ENCODE measurements around the gene ANKRD55. TPM values are rescaled to one million over a fixed set of nuclear protein-coding genes. Genes with fewer than 3 reads are reported as not detected.

ANKRD55 gene
- total RNA-seq, 6 donors from 2014 or later, result 0.23 to 1.7 (median 0.98) TPM; not detected in 1

GRCh38 chr5:56144211-56144610, 88.9 kb downstream of the ANKRD55 start:
- Histone ChIP-seq H3K36me3 (no peaks in the 10 kb centered on the region), H3K9me3 (no peaks in the 10 kb centered on the region), H3K27ac (no peak overlapping the region), H3K4me3 (no peak overlapping the region), H3K4me1 (peaks cover 3 to 10% (median 5%) of the 10 kb centered on the region in 4 donors), H3K27me3 (no peaks in the 10 kb centered on the region)
- TF ChIP-seq POLR2AphosphoS5 (IDR thresholded peaks at IDR 0.05) (no peak), POLR2A (IDR thresholded peaks at IDR 0.05) (no peak), EP300 (IDR thresholded peaks at IDR 0.05) (no peak), CTCF (IDR thresholded peaks at IDR 0.05) (no peak)
- ATAC-seq (ENCODE audit: low FRiP score in 2 of 2) (no peak), DNase-seq (no peak)
- WGBS, 2 donors, result 78 to 100% methylated on average over 1 of the region's 1 CpG

DNA sequence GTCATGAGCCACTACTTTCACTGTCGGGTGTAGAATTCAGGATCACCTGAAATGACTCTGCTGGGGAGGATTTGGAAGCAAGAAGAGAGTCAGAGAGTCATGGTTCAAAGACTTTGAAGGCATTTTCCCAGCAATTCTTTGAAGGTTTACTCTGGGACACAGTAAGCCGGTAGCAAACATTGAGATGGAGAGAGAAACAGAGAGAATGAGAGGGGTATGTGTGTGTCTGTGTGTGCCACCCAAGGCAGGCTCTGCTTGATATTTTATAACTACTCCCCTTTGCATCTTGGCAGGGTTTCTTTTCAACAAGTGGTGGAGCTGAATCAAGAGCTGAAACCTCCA, 89.8 kb downstream of the ANKRD55 start:
- H3K36me3 ChIP-seq, result no peaks in the 10 kb centered on the region
- H3K4me3 ChIP-seq, result no peak overlapping the region
- WGBS, 2 donors, result 96 to 98% methylated on average over 2 of the region's 2 CpGs
- TF ChIP-seq POLR2AphosphoS5 (IDR thresholded peaks at IDR 0.05) (no peak), POLR2A (IDR thresholded peaks at IDR 0.05) (no peak), EP300 (IDR thresholded peaks at IDR 0.05) (no peak), CTCF (IDR thresholded peaks at IDR 0.05) (no peak)
- H3K27me3 ChIP-seq, result no peaks in the 10 kb centered on the region
- H3K9me3 ChIP-seq, result no peaks in the 10 kb centered on the region
- no peak overlapping the region for H3K27ac ChIP-seq
- no peak for ATAC-seq (ENCODE audit: low FRiP score in 2 of 2)
- DNase-seq, result no peak
- peaks cover 3 to 9% (median 5%) of the 10 kb centered on the region in 4 donors for H3K4me1 ChIP-seq

- Histone ChIP-seq H3K36me3 (no peaks in the 10 kb centered on the region), H3K27ac (no peak overlapping the region), H3K4me3 (no peak overlapping the region), H3K9me3 (no peaks in the 10 kb centered on the region), H3K27me3 (no peaks in the 10 kb centered on the region), H3K4me1 (peaks cover 0 to 4% (median 3%) of the 10 kb centered on the region in 4 donors)
- TF ChIP-seq EP300 (IDR thresholded peaks at IDR 0.05), result no peak
- no peak for TF ChIP-seq CTCF (IDR thresholded peaks at IDR 0.05)
- TF ChIP-seq POLR2A (IDR thresholded peaks at IDR 0.05), result no peak
- TF ChIP-seq POLR2AphosphoS5 (IDR thresholded peaks at IDR 0.05), result no peak
- ATAC-seq (ENCODE audit: low FRiP score in 2 of 2), result peak in 1 of 2 donors; percentile 49
- WGBS, 2 donors, result 84 to 88% methylated on average over 4 to 5 of the region's 5 CpGs
- DNase-seq, result peak in 1 of 2 donors; percentile 22
Observed at GRCh38 chr5:56142614-56143372, 90.3 kb downstream of the ANKRD55 start.

GRCh38 chr5:56142233-56142613, 90.9 kb downstream of the ANKRD55 start:
- ATAC-seq (ENCODE audit: low FRiP score in 2 of 2), result no peak
- Histone ChIP-seq H3K9me3 (no peaks in the 10 kb centered on the region), H3K4me3 (no peak overlapping the region), H3K27ac (no peak overlapping the region), H3K36me3 (no peaks in the 10 kb centered on the region), H3K4me1 (peaks cover 0 to 2% (median 1%) of the 10 kb centered on the region in 4 donors), H3K27me3 (no peaks in the 10 kb centered on the region)
- no peak for TF ChIP-seq POLR2AphosphoS5 (IDR thresholded peaks at IDR 0.05)
- TF ChIP-seq CTCF (IDR thresholded peaks at IDR 0.05), result no peak
- TF ChIP-seq EP300 (IDR thresholded peaks at IDR 0.05), result no peak
- no peak for TF ChIP-seq POLR2A (IDR thresholded peaks at IDR 0.05)
- WGBS, 2 donors, result 91 to 98% methylated on average over 6 of the region's 6 CpGs
- DNase-seq, result no peak

DNA sequence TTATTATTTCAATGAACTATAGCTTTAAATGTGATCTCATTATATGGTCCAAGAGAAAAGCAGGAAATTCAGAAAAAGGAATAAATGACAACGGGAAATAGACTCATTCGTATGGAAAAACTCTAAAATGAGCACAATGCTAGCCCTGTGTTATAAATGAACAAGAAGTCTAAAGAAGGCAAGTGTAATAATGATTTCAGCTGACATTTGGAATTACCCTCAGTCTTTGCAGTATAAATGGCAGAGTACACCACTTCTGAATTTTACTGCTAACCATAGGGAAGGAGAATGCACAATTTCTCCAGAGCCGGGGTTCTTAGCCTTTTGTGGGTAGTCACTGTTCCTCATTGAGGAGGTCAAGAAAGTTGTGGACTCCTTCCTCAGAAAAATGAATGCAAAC, 93.1 kb downstream of the ANKRD55 start:
- DNase-seq (no peak), ATAC-seq (ENCODE audit: low FRiP score in 2 of 2) (no peak)
- Histone ChIP-seq H3K4me1 (peaks cover 0 to 2% (median 0%) of the 10 kb centered on the region in 4 donors), H3K9me3 (no peaks in the 10 kb centered on the region), H3K27me3 (no peaks in the 10 kb centered on the region), H3K36me3 (no peaks in the 10 kb centered on the region), H3K27ac (no peak overlapping the region), H3K4me3 (no peak overlapping the region)
- 61 to 75% methylated on average over 3 of the region's 3 CpGs for WGBS, 2 donors
- TF ChIP-seq CTCF (IDR thresholded peaks at IDR 0.05) (no peak), POLR2AphosphoS5 (IDR thresholded peaks at IDR 0.05) (no peak), POLR2A (IDR thresholded peaks at IDR 0.05) (no peak), EP300 (IDR thresholded peaks at IDR 0.05) (no peak)
